Prostate gland (tissue), 2 donors: Measurements from ENCODE around the gene FRA10AC1. TPM values are rescaled to one million over a fixed set of nuclear protein-coding genes. Genes with fewer than 3 reads are reported as not detected.

ENCODE experiments used
- DNase-seq: peaks from one replicate; pipeline ENCODE4 v3.0.0-alpha.2; 2019; ENCODE audit warnings: low spot score
- H3K27ac ChIP-seq, 2 donors: fragments of 200-600 bp; sonication (generic); 2 replicates each; pipeline ENCODE4 v1.5.1; 2017 to 2019
- H3K27me3 ChIP-seq: fragments of 200-600 bp; sonication (generic); replicated peaks from 2 replicates; pipeline ENCODE4 v1.5.1; 2019; ENCODE audit not compliant: insufficient read depth
- H3K36me3 ChIP-seq, 2 donors: fragments of 200-600 bp; sonication (generic); 1 replicate in 1 of 2; 2 replicates in 1 of 2; pipeline versions ENCODE4 v1.5.1 to v1.8.1; 2017 to 2019
- H3K4me1 ChIP-seq: fragments of 200-600 bp; sonication (generic); replicated peaks from 2 replicates; pipeline ENCODE4 v1.5.1; 2019
- H3K4me3 ChIP-seq, 2 donors: fragments of 200-600 bp; sonication (generic); 2 replicates each; pipeline ENCODE4 v1.5.1; 2017 to 2019
- H3K9me3 ChIP-seq: fragments of 200-600 bp; sonication (generic); 2 replicates; pipeline ENCODE4 v1.5.1; 2017
- POLR2A ChIP-seq: fragments of 450-650 bp; IDR thresholded peaks from one replicate; pipeline ENCODE4 v1.6.1; 2016; ENCODE audit warnings: antibody characterized with exemption, mild to moderate bottlenecking
- POLR2AphosphoS5 ChIP-seq: sonication (generic); formaldehyde crosslinking; IDR thresholded peaks from one replicate; pipeline ENCODE4 v1.6.1; 2017; ENCODE audit warnings: antibody characterized with exemption
- WGBS: methylation state at CpG from one replicate; pipeline ENCODE4 v1.1.5; 2018; 5-methylcytosine and 5-hydroxymethylcytosine counted together
- intact Hi-C: fragments of 100-400 bp; cut with DNase I; formaldehyde crosslinking; loops from one replicate; pipeline ENCODE4 v1.14.2; 2022
- total RNA-seq, 2 donors: library from RNA; depleted of rRNA; stranded (reverse); fragments of >200 nt; gene quantifications; one replicate each; pipeline ENCODE4 v1.1.0, GENCODE V29; 2016
- TF ChIP-seq, protein P1 (sequence below), 4 experiments: fragments of 200-600 bp in 2 of 4; fragments of 450-650 bp in 2 of 4; sonication (generic) in 2 of 4; IDR thresholded peaks; 1 replicate in 3 of 4; 2 replicates in 1 of 4; pipeline ENCODE4 v1.5.1; 2016 to 2019; ENCODE audit warnings: antibody characterized with exemption in 4 of 4, mild to moderate bottlenecking in 2 of 4, moderate library complexity in 2 of 4

The FRA10AC1 gene
- total RNA-seq, 2 donors from 2014 or later = 10.5 to 11.4 TPM

DNA sequence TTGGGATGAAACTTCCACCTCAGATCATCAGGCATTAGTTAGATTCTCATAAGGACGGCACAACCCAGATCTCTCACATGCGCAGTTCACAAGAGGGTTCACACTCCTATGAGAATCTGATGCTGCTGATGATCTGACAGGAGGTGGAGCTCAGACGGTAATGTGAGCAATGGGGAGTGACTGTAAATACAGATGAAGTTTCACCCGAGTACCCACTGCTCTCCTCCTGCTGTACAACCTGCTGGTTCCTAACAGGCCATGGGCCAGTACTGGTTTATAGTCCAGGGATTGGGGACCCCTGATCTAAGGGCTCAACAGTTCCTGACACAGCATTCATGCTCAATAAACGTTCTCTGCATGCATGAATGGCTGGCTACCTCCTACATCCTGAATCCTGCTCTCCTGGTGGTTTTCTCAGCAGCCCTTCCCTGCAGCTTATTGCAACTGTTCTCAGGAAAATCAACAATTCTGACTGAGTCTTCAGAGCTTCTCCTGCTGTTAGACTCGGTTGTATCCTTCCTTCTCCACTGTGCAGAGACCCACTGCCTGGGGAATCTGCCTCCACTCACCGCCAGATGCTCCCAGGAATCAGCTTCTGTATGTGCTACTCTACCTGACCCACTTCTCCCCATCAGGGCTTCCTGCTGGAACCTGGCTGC is 72.6 kb downstream of the FRA10AC1 start:
- no peak for DNase-seq
- H3K27ac ChIP-seq = no peak overlapping the region
- 66% methylated on average over 7 of the region's 7 CpGs for WGBS

DNA sequence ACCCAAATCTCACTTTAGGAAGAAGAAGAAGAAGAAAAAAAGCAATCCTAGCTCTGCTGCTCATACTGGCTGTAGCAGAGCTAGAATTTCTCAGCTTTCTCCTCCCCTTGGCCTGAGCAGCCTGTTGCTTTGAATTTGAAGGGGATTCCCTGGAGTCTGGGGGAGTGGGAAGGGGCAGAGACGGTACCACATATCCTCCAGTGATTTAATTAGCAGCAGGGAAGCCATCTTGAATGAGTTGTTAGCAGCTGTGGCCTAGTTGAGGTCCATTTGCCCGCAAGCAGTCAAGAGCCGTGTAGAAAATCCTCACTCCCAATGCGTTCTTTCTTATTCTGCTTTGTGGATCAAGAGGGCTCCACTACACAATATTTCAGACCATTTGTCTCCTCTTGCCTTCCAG is 73.5 kb downstream of the FRA10AC1 start:
- no peaks in the 10 kb centered on the region for H3K27me3 ChIP-seq
- no peaks in the 10 kb centered on the region for H3K9me3 ChIP-seq
- TF ChIP-seq POLR2A (no peak), POLR2AphosphoS5 (no peak)
- TF ChIP-seq, protein P1, sequence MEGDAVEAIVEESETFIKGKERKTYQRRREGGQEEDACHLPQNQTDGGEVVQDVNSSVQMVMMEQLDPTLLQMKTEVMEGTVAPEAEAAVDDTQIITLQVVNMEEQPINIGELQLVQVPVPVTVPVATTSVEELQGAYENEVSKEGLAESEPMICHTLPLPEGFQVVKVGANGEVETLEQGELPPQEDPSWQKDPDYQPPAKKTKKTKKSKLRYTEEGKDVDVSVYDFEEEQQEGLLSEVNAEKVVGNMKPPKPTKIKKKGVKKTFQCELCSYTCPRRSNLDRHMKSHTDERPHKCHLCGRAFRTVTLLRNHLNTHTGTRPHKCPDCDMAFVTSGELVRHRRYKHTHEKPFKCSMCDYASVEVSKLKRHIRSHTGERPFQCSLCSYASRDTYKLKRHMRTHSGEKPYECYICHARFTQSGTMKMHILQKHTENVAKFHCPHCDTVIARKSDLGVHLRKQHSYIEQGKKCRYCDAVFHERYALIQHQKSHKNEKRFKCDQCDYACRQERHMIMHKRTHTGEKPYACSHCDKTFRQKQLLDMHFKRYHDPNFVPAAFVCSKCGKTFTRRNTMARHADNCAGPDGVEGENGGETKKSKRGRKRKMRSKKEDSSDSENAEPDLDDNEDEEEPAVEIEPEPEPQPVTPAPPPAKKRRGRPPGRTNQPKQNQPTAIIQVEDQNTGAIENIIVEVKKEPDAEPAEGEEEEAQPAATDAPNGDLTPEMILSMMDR (IDR thresholded peaks at IDR 0.05) = no peak
- no peak overlapping the region for H3K4me3 ChIP-seq
- 91% methylated on average over 4 of the region's 4 CpGs for WGBS
- no peaks in the 10 kb centered on the region for H3K4me1 ChIP-seq
- no peak overlapping the region for H3K27ac ChIP-seq
- intact Hi-C loops = no loop called here
- DNase-seq = no peak
- H3K36me3 ChIP-seq = no peaks in the 10 kb centered on the region

More for the DNA sequence above, 72.6 kb downstream of the FRA10AC1 start:
- intact Hi-C loops = no loop called here
- Histone ChIP-seq H3K27me3 (no peaks in the 10 kb centered on the region), H3K4me3 (no peak overlapping the region), H3K9me3 (no peaks in the 10 kb centered on the region), H3K4me1 (no peaks in the 10 kb centered on the region), H3K36me3 (no peaks in the 10 kb centered on the region)
- TF ChIP-seq POLR2AphosphoS5 (no peak), POLR2A (no peak)
- TF ChIP-seq, protein P1 (IDR thresholded peaks at IDR 0.05) = no peak

DNA sequence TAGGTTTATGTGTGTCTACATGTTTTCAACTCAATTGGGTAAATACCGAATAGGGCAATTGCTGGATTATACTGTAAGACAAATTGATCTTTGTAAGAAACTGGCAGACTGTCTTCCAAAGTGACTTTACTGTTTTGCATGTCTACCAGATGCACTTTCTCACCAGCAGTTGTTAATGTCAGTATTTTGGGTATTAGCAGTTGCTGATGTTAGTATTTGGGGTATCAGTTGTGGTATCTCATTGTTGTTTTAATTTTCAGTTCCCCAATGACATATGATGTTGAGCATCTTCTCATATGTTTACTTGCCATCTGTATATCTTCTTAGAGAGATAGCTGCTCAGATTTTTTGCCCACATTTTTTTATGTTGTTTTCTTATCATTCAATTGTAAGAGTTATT is 79.5 kb downstream of the FRA10AC1 start:
- no peak for DNase-seq
- Histone ChIP-seq H3K4me1 (no peaks in the 10 kb centered on the region), H3K27ac (no peak overlapping the region), H3K36me3 (no peaks in the 10 kb centered on the region), H3K27me3 (no peaks in the 10 kb centered on the region), H3K4me3 (no peak overlapping the region), H3K9me3 (no peaks in the 10 kb centered on the region)
- intact Hi-C loops = no loop called here
- TF ChIP-seq POLR2AphosphoS5 (no peak), POLR2A (no peak)
- TF ChIP-seq, protein P1 (IDR thresholded peaks at IDR 0.05) = no peak
- 90% methylated on average over 1 of the region's 1 CpG for WGBS

DNA sequence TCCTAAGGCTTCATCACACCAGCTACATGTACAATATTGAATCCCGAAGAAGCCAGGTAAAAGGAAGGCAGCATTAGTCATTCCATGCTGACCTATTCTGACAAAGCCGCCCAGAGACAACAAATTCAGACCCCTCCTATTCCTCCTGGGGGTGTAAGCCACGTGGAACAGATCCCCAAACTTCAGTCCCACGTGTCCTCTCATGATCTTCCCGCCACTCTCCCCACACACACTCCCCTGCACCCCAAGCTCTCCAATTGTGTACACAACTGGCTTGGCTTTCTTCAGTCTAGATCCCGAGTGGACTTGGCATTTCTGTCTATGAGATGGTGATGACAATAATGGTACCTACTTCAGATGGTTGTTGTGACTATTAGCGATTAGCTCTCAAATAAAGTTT is 81.5 kb downstream of the FRA10AC1 start:
- intact Hi-C loops = no loop called here
- no peak for DNase-seq
- Histone ChIP-seq H3K4me1 (no peaks in the 10 kb centered on the region), H3K9me3 (no peaks in the 10 kb centered on the region), H3K4me3 (no peak overlapping the region), H3K36me3 (no peaks in the 10 kb centered on the region), H3K27me3 (no peaks in the 10 kb centered on the region), H3K27ac (no peak overlapping the region)
- TF ChIP-seq POLR2AphosphoS5 = no peak
- TF ChIP-seq, protein P1 (IDR thresholded peaks at IDR 0.05) = no peak
- TF ChIP-seq POLR2A = no peak
- 83% methylated on average over 7 of the region's 7 CpGs for WGBS

Other genes starting within 250 kb of the FRA10AC1 start
- gene MYOF, start 220.3 kb downstream of the FRA10AC1 start, total RNA-seq = 10 to 100 TPM; 84.4 to 85.0 TPM
- 1 to 10 TPM in 1 of 2 donors, under 1 TPM in 1; 0.14 to 4.7 TPM for gene CEP55, start 206.0 kb downstream of the FRA10AC1 start, total RNA-seq
- under 1 TPM in 1 of 2 donors, not detected in 1; 0.18 TPM for gene FFAR4, start 135.9 kb downstream of the FRA10AC1 start, total RNA-seq
- 1 to 10 TPM in 1 of 2 donors, under 1 TPM in 1; 0.64 to 5.3 TPM for gene RBP4, start 101.4 kb downstream of the FRA10AC1 start, total RNA-seq
- not detected for gene PDE6C, start 90.1 kb downstream of the FRA10AC1 start, total RNA-seq
- under 1 TPM; 0.23 to 0.91 TPM for gene LGI1, start 55.3 kb upstream of the FRA10AC1 start, total RNA-seq
- gene SLC35G1, start 191.4 kb upstream of the FRA10AC1 start, total RNA-seq = 1 to 10 TPM; 2.3 to 5.9 TPM